Right atrium auricular region (tissue), 2 donors: ENCODE data around the gene CAMK4. TPM values are rescaled to one million over a fixed set of nuclear protein-coding genes. Genes with fewer than 3 reads are reported as not detected.

Experiments used
- DNase-seq: peaks from one replicate; pipeline ENCODE4 v3.0.0-alpha.2; 2019; ENCODE audit warnings: low spot score
- H3K27ac ChIP-seq, 2 donors: fragments of 200-600 bp; sonication (generic); 1 replicate in 1 of 2; 2 replicates in 1 of 2; pipeline ENCODE4 v1.5.1; 2016 to 2019
- H3K27me3 ChIP-seq, 2 donors: fragments of 200-600 bp; sonication (generic); one replicate each; pipeline versions ENCODE4 v1.5.1 to v1.6.0; 2017 to 2019
- H3K36me3 ChIP-seq: fragments of 200-600 bp; sonication (generic); one replicate; pipeline ENCODE4 v1.5.1; 2016
- H3K4me1 ChIP-seq, 2 donors: fragments of 200-600 bp; sonication (generic); one replicate each; pipeline versions ENCODE4 v1.5.1 to v1.6.0; 2017 to 2019
- H3K4me3 ChIP-seq, 2 donors: fragments of 200-600 bp; sonication (generic); 1 replicate in 1 of 2; 2 replicates in 1 of 2; pipeline ENCODE4 v1.5.1; 2017 to 2019; ENCODE audit warnings: mild to moderate bottlenecking in 1 of 2, moderate library complexity in 1 of 2
- H3K9me3 ChIP-seq, 2 donors: fragments of 200-600 bp; sonication (generic); one replicate each; pipeline ENCODE4 v1.5.1; 2019
- total RNA-seq, 2 donors: library from RNA; depleted of rRNA; stranded (reverse); fragments of >200 nt; gene quantifications; one replicate each; pipeline ENCODE4 v1.1.0, GENCODE V29; 2016
- TF ChIP-seq, protein P1 (sequence below), 2 donors: fragments of 200-600 bp; sonication (generic); IDR thresholded peaks; one replicate each; pipeline ENCODE4 v1.5.1; 2019; ENCODE audit warnings: antibody characterized with exemption in 2 of 2

Gene CAMK4
- total RNA-seq, 2 donors from 2014 or later: 0.11 to 0.67 TPM

DNA sequence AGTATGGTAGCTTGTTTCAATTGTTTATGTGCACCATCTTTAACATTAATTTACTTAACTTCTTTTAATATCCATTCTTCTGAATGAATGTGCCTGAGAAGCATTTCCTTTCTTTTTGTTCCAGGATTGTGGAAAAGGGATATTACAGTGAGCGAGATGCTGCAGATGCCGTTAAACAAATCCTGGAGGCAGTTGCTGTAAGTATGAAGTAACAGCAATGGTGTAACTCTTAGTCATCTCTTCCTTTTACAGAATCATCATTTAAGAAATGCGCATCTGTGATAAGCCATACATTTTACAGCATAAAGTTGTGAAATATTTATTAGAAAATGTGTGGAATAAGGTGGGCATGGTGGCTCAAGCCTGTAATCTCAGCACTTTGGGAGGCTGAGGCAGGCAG, 170.4 kb downstream of the CAMK4 start:
- Histone ChIP-seq H3K27me3 (no peaks in the 10 kb centered on the region), H3K9me3 (no peaks in the 10 kb centered on the region), H3K36me3 (no peaks in the 10 kb centered on the region), H3K4me3 (no peak overlapping the region), H3K27ac (no peak overlapping the region), H3K4me1 (no peaks in the 10 kb centered on the region)
- TF ChIP-seq, protein P1, sequence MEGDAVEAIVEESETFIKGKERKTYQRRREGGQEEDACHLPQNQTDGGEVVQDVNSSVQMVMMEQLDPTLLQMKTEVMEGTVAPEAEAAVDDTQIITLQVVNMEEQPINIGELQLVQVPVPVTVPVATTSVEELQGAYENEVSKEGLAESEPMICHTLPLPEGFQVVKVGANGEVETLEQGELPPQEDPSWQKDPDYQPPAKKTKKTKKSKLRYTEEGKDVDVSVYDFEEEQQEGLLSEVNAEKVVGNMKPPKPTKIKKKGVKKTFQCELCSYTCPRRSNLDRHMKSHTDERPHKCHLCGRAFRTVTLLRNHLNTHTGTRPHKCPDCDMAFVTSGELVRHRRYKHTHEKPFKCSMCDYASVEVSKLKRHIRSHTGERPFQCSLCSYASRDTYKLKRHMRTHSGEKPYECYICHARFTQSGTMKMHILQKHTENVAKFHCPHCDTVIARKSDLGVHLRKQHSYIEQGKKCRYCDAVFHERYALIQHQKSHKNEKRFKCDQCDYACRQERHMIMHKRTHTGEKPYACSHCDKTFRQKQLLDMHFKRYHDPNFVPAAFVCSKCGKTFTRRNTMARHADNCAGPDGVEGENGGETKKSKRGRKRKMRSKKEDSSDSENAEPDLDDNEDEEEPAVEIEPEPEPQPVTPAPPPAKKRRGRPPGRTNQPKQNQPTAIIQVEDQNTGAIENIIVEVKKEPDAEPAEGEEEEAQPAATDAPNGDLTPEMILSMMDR (IDR thresholded peaks at IDR 0.05): no peak
- no peak for DNase-seq

DNA sequence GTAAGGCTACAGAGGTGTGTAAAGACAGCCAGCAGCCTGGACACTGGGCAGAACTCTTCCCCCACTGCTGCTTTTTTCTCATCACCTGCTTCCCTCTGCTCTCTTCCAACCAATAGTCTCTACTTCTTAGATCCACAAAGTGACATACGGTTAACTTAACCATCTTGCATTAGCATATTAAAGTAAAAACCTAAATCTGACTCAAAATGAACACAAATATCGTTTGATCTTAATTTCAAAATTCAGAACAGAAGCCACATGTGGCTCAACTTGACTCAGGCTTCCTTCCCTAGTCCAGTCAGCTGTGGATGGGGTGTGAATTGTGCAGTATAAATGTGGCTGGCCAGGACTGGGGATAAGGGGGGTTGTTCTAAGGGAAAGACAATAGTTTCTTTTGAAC, 173.8 kb downstream of the CAMK4 start:
- H3K9me3 ChIP-seq: no peaks in the 10 kb centered on the region
- no peak overlapping the region for H3K4me3 ChIP-seq
- no peaks in the 10 kb centered on the region for H3K27me3 ChIP-seq
- TF ChIP-seq, protein P1 (IDR thresholded peaks at IDR 0.05): no peak
- DNase-seq: no peak
- no peak overlapping the region for H3K27ac ChIP-seq
- no peaks in the 10 kb centered on the region for H3K36me3 ChIP-seq
- H3K4me1 ChIP-seq: no peaks in the 10 kb centered on the region

DNA sequence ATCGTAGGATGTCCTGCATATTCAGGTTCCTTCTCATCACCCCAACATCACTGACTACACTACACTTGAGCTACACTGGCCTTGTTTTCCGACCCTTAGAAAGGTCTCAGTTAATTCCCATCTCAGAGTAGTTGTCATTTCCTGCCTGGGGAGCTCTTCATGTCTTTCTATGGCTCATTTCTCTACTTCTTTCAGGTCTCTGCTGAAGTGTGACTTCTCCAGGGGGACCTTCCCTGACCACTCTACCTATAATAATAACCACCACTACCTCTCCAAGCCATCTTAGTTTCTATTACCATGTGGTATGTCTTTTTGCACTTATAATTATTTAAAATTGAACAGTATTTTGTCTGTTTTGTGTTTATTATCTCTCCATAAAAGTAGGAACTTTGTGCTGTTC, 174.9 kb downstream of the CAMK4 start:
- Histone ChIP-seq H3K27me3 (no peaks in the 10 kb centered on the region), H3K9me3 (no peaks in the 10 kb centered on the region), H3K27ac (no peak overlapping the region), H3K4me1 (no peaks in the 10 kb centered on the region), H3K4me3 (no peak overlapping the region), H3K36me3 (no peaks in the 10 kb centered on the region)
- no peak for DNase-seq
- TF ChIP-seq, protein P1 (IDR thresholded peaks at IDR 0.05): no peak

DNA sequence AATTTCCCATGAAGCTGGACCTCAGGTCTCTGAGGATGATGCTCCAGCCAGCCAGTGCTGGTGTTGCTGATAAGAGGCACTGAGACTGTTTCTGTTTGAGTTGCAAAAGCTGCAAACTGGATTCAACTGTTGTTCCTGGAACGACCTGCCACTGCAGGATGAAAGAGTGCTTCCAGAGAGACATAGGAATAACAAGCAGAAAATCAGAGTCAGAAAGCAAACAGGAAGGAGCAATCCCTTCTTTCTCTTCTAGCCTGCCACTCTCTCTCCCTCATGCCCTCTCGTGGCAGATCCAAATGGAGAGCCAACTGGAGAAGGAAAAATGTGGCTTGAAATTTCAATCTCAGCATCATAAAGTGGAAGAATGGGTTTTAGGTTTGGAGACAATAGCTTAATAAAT, 177.7 kb downstream of the CAMK4 start:
- DNase-seq: no peak
- Histone ChIP-seq H3K9me3 (no peaks in the 10 kb centered on the region), H3K27ac (no peak overlapping the region), H3K4me1 (no peaks in the 10 kb centered on the region), H3K36me3 (no peaks in the 10 kb centered on the region), H3K27me3 (no peaks in the 10 kb centered on the region), H3K4me3 (no peak overlapping the region)
- TF ChIP-seq, protein P1 (IDR thresholded peaks at IDR 0.05): no peak

DNA sequence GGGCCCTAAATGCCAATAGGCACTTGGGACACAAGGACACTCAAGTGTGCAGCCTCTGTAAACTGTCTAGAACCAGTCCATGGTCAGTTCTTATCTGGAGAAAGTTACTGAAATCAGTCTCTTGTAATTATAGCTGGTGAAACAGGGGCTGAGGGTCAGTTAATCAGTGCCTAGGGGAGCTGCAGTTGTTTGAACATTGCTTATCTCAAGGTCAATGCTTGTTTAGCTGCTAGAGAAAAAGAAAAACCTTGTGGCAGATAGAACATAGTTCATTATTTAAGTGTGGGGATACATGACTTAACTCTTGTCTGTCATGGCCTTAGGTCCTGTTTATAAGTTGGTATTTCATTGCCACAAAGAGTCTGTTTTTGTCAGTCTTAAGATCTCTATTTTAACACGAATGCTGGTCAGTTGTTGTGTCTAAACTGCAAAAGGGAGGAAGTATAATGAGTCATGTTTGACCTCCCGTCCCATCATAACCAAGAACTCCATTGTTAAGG, 180.1 kb downstream of the CAMK4 start:
- Histone ChIP-seq H3K4me1 (no peaks in the 10 kb centered on the region), H3K36me3 (no peaks in the 10 kb centered on the region), H3K4me3 (no peak overlapping the region), H3K9me3 (no peaks in the 10 kb centered on the region), H3K27ac (no peak overlapping the region), H3K27me3 (no peaks in the 10 kb centered on the region)
- TF ChIP-seq, protein P1 (IDR thresholded peaks at IDR 0.05): no peak
- no peak for DNase-seq

DNA sequence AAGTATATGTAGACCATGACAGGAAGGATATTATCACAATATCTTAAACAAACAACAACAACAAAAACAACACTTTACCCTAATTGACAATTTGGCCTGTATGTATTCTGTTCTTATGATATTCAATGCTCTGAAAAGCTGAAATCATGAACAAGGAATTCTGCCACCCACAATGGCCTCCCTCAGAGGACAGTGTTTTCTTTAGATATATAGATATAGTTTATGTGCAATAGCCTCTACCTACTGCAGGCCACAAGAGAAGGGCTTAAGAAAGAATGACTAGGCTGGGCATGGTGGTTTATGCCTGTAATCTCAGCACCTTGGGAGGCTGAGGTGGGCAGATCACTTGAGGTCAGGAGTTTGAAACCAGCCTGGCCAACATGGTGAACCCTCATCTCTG, 183.4 kb downstream of the CAMK4 start:
- Histone ChIP-seq H3K4me3 (no peak overlapping the region), H3K4me1 (no peaks in the 10 kb centered on the region), H3K27ac (no peak overlapping the region), H3K27me3 (no peaks in the 10 kb centered on the region), H3K9me3 (no peaks in the 10 kb centered on the region), H3K36me3 (no peaks in the 10 kb centered on the region)
- no peak for DNase-seq
- TF ChIP-seq, protein P1 (IDR thresholded peaks at IDR 0.05): no peak
